ENCODE measurements around the gene GRM7. TPM values are rescaled to one million over a fixed set of nuclear protein-coding genes. Genes with fewer than 3 reads are reported as not detected.

GRM7 gene
- total and polyA plus RNA-seq, 2 of the 4 experiments (the other 2 are of a cell fraction), result not detected

DNA sequence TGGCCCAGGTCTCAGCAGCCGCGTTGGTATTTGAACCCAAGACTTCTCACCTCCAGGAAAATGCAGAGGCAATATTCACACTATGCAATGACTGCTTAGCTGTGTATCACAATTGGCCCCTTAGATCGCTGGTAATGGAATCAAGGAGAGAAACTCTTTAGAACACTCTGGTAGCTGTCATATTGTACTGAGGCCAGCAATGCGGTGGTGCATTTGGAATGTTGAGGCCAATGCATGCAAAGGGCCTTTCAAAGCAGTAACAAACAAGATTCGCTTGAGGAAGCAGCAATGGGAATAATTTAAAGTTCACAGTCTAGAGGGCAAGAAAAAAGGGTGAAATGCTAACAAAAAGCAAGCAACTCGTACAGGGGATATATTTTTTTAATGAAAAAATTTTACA, 764.1 kb downstream of the GRM7 start:
- Histone ChIP-seq H3K4me2 (ENCODE audit: low read depth, low read length) (no peak overlapping the region), H4K20me1 (ENCODE audit: insufficient read depth, low read length) (no peaks in the 10 kb centered on the region), H3K23ac (ENCODE audit: low read depth, low read length) (no peak overlapping the region), H3K9ac (ENCODE audit: low read depth, low read length) (no peak overlapping the region), H3K4ac (ENCODE audit: low read depth, low read length) (no peak overlapping the region), H3K4me3 (ENCODE audit: insufficient read depth, low read depth, low read length) (no peak overlapping the region), H2BK5ac (ENCODE audit: low read depth, low read length, poor library complexity, severe bottlenecking) (no peak overlapping the region), H3K14ac (replicated peaks; ENCODE audit: low read depth, low read length) (no peak overlapping the region), H3K27ac (ENCODE audit: insufficient read depth, low read length) (no peak overlapping the region), H3K56ac (ENCODE audit: extremely low read depth, insufficient read depth, low read length) (no peak overlapping the region), H2AK9ac (replicated peaks; ENCODE audit: low read depth, low read length, poor library complexity) (no peak overlapping the region), H2AK5ac (ENCODE audit: low read depth, low read length) (no peak overlapping the region), H2AFZ (replicated peaks; ENCODE audit: low read length, poor library complexity) (no peak overlapping the region), H3K36me3 (ENCODE audit: control insufficient read depth, insufficient read depth, low read length) (no peaks in the 10 kb centered on the region), H3K9me3 (ENCODE audit: control insufficient read depth, insufficient read depth, low read length) (peaks cover 10% of the 10 kb centered on the region; the same call in 1 of the 2 replicates), H3K4me1 (ENCODE audit: control insufficient read depth, insufficient read depth, low read length) (no peaks in the 10 kb centered on the region), H3K18ac (ENCODE audit: low read depth, low read length) (no peak overlapping the region), H3K79me1 (ENCODE audit: low read depth in 1 of 2, low read length in 2 of 2) (no peaks in the 10 kb centered on the region), H2BK15ac (ENCODE audit: low read depth, low read length) (no peak overlapping the region), H2BK120ac (ENCODE audit: low read depth, low read length) (no peak overlapping the region), H2BK20ac (ENCODE audit: low read depth, low read length) (no peak overlapping the region), H3K9me1 (ENCODE audit: insufficient read depth, low read length) (no peaks in the 10 kb centered on the region), H4K5ac (ENCODE audit: low read depth, low read length) (no peak overlapping the region), H4K8ac (ENCODE audit: low read depth in 2 of 2, low read length in 2 of 2) (no peak overlapping the region), H3K27me3 (ENCODE audit: control insufficient read depth, insufficient read depth, low read length) (no peaks in the 10 kb centered on the region), H4K91ac (ENCODE audit: insufficient read depth, low read depth, low read length) (no peak overlapping the region)
- DNase-seq, result no peak
- ATAC-seq (ENCODE audit: low read depth), result no peak
- TF ChIP-seq RFX5 (IDR thresholded peaks at IDR 0.05; ENCODE audit: low read depth, low read length) (no peak), SMC3 (IDR thresholded peaks at IDR 0.05; ENCODE audit: low read depth, low read length) (no peak), POLR2A (IDR thresholded peaks at IDR 0.05; ENCODE audit: low read depth, low read length) (no peak), ELK1 (IDR thresholded peaks at IDR 0.05; ENCODE audit: borderline replicate concordance, low read depth, low read length) (no peak), CEBPB (IDR thresholded peaks at IDR 0.05; ENCODE audit: low read depth, low read length) (no peak), CHD1 (IDR thresholded peaks at IDR 0.05; ENCODE audit: low read depth, low read length) (no peak), CTCF (conservative IDR thresholded peaks at IDR 0.05; ENCODE audit: low read depth, low read length) (no peak), RCOR1 (IDR thresholded peaks at IDR 0.05; ENCODE audit: insufficient replicate concordance, low read length) (no peak)
- dilution Hi-C loops (cut with HindIII; ENCODE audit: low sequenced_read_pairs, unreplicated experiment) (no loop called here), intact Hi-C loops (cut with micrococcal nuclease) (no loop called here), in situ Hi-C loops (cut with MboI; ENCODE audit: low sequenced_read_pairs) (no loop called here)
- 83% methylated on average over 1 of the region's 6 CpGs; no CpG with 5 or more reads in 1 of the 2 experiments for WGBS, 2 experiments (ENCODE audit: extremely low coverage in 2 of 2, insufficient read length in 1 of 2)
- POLR2A ChIA-PET (ENCODE audit: unreplicated experiment), result no interaction called here
- CTCF ChIA-PET, result no interaction called here
- BruUV-seq (replicated peaks), result no TSS peak

All from IMR-90 (cell line).